Retinal pigment epithelial cell (primary cell): ENCODE measurements around the gene FHIP2A.

Experiments used
- DNase-seq: peaks from one replicate; pipeline ENCODE4 v3.0.0-alpha.2; 2010; ENCODE audit warnings: low read depth
- H3K4me3 ChIP-seq: 2 replicates; pipeline ENCODE4 v1.5.1; 2011; ENCODE audit warnings: mild to moderate bottlenecking, low read length, control low read depth, moderate library complexity
- TF ChIP-seq, protein P1 (sequence below): conservative IDR thresholded peaks from 2 replicates; pipeline ENCODE4 v1.5.1; 2011; ENCODE audit warnings: low read depth, low read length, control low read depth, inconsistent platforms

The FHIP2A gene

DNA sequence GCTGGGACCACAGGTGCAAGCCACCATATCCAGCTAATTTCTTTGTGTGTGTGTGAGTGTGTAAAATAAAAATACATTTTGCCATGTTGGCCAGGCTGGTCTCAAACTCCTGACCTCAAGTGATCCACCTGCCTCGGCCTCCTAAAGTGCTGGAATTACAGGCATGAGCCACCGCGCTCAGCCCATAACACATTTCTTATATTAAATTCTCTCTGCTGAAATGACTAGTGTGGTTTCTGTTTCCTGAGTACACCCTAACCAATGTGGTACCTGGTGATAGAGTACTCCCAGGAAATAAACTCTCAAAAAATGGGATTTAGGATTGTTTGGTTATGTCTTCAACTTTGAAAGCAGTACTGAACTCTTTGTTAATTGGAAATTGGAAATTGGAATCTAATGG is 19.4 kb upstream of the FHIP2A start:
- no peak overlapping the region for H3K4me3 ChIP-seq
- TF ChIP-seq, protein P1, sequence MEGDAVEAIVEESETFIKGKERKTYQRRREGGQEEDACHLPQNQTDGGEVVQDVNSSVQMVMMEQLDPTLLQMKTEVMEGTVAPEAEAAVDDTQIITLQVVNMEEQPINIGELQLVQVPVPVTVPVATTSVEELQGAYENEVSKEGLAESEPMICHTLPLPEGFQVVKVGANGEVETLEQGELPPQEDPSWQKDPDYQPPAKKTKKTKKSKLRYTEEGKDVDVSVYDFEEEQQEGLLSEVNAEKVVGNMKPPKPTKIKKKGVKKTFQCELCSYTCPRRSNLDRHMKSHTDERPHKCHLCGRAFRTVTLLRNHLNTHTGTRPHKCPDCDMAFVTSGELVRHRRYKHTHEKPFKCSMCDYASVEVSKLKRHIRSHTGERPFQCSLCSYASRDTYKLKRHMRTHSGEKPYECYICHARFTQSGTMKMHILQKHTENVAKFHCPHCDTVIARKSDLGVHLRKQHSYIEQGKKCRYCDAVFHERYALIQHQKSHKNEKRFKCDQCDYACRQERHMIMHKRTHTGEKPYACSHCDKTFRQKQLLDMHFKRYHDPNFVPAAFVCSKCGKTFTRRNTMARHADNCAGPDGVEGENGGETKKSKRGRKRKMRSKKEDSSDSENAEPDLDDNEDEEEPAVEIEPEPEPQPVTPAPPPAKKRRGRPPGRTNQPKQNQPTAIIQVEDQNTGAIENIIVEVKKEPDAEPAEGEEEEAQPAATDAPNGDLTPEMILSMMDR, result no peak
- no peak for DNase-seq

GRCh38 chr10:114806562-114807391 is 14.8 kb upstream of the FHIP2A start:
- TF ChIP-seq, protein P1, result no peak
- DNase-seq, result no peak
- H3K4me3 ChIP-seq, result no peak overlapping the region

DNA sequence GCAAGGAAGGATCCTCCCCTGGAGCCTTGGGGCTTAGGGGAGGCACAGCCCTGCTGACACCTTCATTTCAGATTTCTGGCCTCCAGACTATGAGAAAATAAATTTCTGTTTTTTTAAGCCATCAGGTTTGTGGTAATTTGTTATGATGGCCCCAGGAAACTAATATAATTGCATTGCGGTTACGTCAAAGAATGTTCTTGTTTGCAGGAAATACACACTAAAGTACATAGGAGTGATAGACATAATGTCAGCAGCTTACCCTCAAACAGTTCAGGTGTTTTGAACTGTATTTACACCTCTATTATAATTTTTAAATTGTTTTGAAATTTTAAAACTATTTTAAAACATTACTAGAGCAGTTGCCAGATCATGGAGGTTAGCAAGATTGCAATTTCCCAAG is 12.6 kb upstream of the FHIP2A start:
- TF ChIP-seq, protein P1, result no peak
- no peak for DNase-seq
- no peak overlapping the region for H3K4me3 ChIP-seq

- H3K4me3 ChIP-seq, result no peak overlapping the region
- TF ChIP-seq, protein P1, result no peak
- no peak for DNase-seq
Measured at GRCh38 chr10:114810926-114811325, 10.7 kb upstream of the FHIP2A start.

GRCh38 chr10:114811862-114812261 is 9.7 kb upstream of the FHIP2A start:
- TF ChIP-seq, protein P1, result no peak
- no peak overlapping the region for H3K4me3 ChIP-seq
- DNase-seq, result no peak

DNA sequence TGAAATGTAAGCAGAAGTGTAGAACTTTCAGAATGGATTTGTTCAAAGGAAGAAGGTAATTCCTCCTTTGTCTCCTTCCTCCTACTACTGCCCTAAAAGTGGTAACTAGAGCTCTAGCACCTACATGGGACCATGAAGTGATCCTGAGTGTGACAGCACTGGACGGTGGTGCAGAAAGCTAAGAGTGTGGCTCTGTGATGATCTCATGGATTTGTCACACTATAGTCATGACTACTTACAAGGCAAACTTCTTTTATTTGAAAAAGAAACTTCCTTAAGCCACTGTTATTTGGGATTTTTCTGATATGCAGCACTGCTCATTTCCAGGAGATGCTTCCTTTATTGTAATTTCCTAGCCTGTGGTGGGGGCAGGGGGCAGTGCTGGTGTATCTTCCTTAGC is 5.8 kb upstream of the FHIP2A start:
- DNase-seq, result no peak
- H3K4me3 ChIP-seq, result no peak overlapping the region
- TF ChIP-seq, protein P1, result no peak

GRCh38 chr10:114816308-114816707 is 5.3 kb upstream of the FHIP2A start:
- TF ChIP-seq, protein P1, result no peak
- no peak overlapping the region for H3K4me3 ChIP-seq
- no peak for DNase-seq
